HepG2 (cell line): Measurements from ENCODE around the gene ACSM3. TPM values are rescaled to one million over a fixed set of nuclear protein-coding genes. Genes with fewer than 3 reads are reported as not detected.

Experiments
- GFI1 ChIP-seq: sonication (generic); formaldehyde crosslinking; IDR thresholded peaks from 2 replicates; pipeline ENCODE4 v1.5.0; 2020; ENCODE audit warnings: missing genetic modification reagents, mild to moderate bottlenecking, borderline replicate concordance
- GTF3A ChIP-seq: sonication (generic); formaldehyde crosslinking; conservative IDR thresholded peaks from 2 replicates; pipeline ENCODE4 v1.4.0; 2020; ENCODE audit warnings: mild to moderate bottlenecking, missing genetic modification reagents
- HNF1B ChIP-seq: sonication (generic); formaldehyde crosslinking; IDR thresholded peaks from 2 replicates; pipeline ENCODE4 v1.5.1; 2020; ENCODE audit warnings: mild to moderate bottlenecking, moderate library complexity, missing genetic modification reagents
- HOXA9 ChIP-seq: sonication (generic); formaldehyde crosslinking; IDR thresholded peaks from 2 replicates; pipeline ENCODE4 v1.8.1; 2022; ENCODE audit warnings: missing genetic modification reagents, mild to moderate bottlenecking, moderate library complexity, borderline replicate concordance
- IRF9 ChIP-seq: sonication (generic); formaldehyde crosslinking; IDR thresholded peaks from 2 replicates; pipeline ENCODE4 v1.8.0; 2022; ENCODE audit warnings: missing genetic modification reagents, mild to moderate bottlenecking, borderline replicate concordance
- KDM4B ChIP-seq: sonication (generic); formaldehyde crosslinking; IDR thresholded peaks from 2 replicates; pipeline ENCODE4 v1.4.0; 2020; ENCODE audit warnings: missing genetic modification reagents
- KDM5A ChIP-seq: fragments of 200-600 bp; sonication (generic); IDR thresholded peaks from 2 replicates; pipeline ENCODE4 v1.7.0; 2018; ENCODE audit warnings: antibody characterized with exemption, mild to moderate bottlenecking, low read length, borderline replicate concordance
- SNAI1 ChIP-seq: sonication (generic); formaldehyde crosslinking; IDR thresholded peaks from 2 replicates; pipeline ENCODE4 v1.5.0; 2020; ENCODE audit warnings: mild to moderate bottlenecking, missing genetic modification reagents, borderline replicate concordance
- THAP9 ChIP-seq: sonication (generic); formaldehyde crosslinking; IDR thresholded peaks from 2 replicates; pipeline ENCODE4; 2020; ENCODE audit warnings: missing genetic modification reagents, mild to moderate bottlenecking, borderline replicate concordance
- ZBTB14 ChIP-seq: sonication (generic); formaldehyde crosslinking; IDR thresholded peaks from 2 replicates; pipeline ENCODE4 v1.4.0; 2020; ENCODE audit warnings: missing genetic modification reagents
- ZFX ChIP-seq: sonication (generic); formaldehyde crosslinking; IDR thresholded peaks from 2 replicates; pipeline ENCODE4 v1.4.0; 2020; ENCODE audit warnings: mild to moderate bottlenecking, low read depth, missing genetic modification reagents, moderate library complexity
- ZFY ChIP-seq: sonication (generic); formaldehyde crosslinking; IDR thresholded peaks from 2 replicates; pipeline ENCODE4 v1.4.0; 2020; ENCODE audit warnings: missing genetic modification reagents
- ZNF350 ChIP-seq: sonication (generic); formaldehyde crosslinking; IDR thresholded peaks from 2 replicates; pipeline ENCODE4 v1.4.0; 2020; ENCODE audit warnings: mild to moderate bottlenecking, low read depth, missing genetic modification reagents, borderline replicate concordance
- ZNF572 ChIP-seq: sonication (generic); formaldehyde crosslinking; IDR thresholded peaks from 2 replicates; pipeline ENCODE4 v1.5.1; 2020; ENCODE audit warnings: mild to moderate bottlenecking, missing genetic modification reagents
- ZNF672 ChIP-seq: sonication (generic); formaldehyde crosslinking; IDR thresholded peaks from 2 replicates; pipeline ENCODE4 v1.8.1; 2022; ENCODE audit warnings: missing genetic modification reagents
- ZNF724P ChIP-seq: sonication (generic); formaldehyde crosslinking; IDR thresholded peaks from 2 replicates; pipeline ENCODE4 v1.8.0; 2022; ENCODE audit warnings: missing genetic modification reagents, borderline replicate concordance
- polyA plus RNA-seq, 8 experiments: library from polyadenylated mRNA; depleted of rRNA in 3 of 8; stranded (reverse) in 7 of 8; unstranded in 1 of 8; fragments of >200 nt; fragmentation: Illumina TruSeq in 4 of 8; extraction: Trizol in 4 of 8; gene quantifications; 2 replicates each; pipeline versions ENCODE4 v1.2.1 to v1.2.3, GENCODE V29; 2011 to 2016; ENCODE audit warnings: low read depth in 4 of 8, missing spikeins in 1 of 8, mixed read lengths in 1 of 8; ENCODE audit not compliant: insufficient read depth in 1 of 8
- total RNA-seq, 5 experiments: library from RNA; depleted of rRNA; stranded (reverse); fragments of >200 nt; fragmentation: Illumina TruSeq; extraction: Trizol; gene quantifications; 2 replicates each; pipeline ENCODE4 v1.2.3, GENCODE V29; 2016; ENCODE audit warnings: low read depth in 1 of 5

The ACSM3 gene
- total and polyA plus RNA-seq, 2 of the 13 experiments (the other 11 are each of a cell fraction or from before 2014, with no cell fraction given) = 74.0 to 108 TPM

- peak; percentile 76; the same call in 1 of the 2 replicates for TF ChIP-seq THAP9 (CRISPR knock-in tag)
- peak; percentile 82; the same call in 1 of the 2 replicates for TF ChIP-seq KDM4B (CRISPR knock-in tag)
- peak; percentile 72 for TF ChIP-seq HNF1B
- peak; percentile 58; the same call in 1 of the 2 replicates for TF ChIP-seq SNAI1 (CRISPR knock-in tag)
- peak; percentile 99 for TF ChIP-seq KDM5A
- 0 out of 2 replicates have a peak, but pooled peaks have one; percentile 41 for TF ChIP-seq GTF3A (CRISPR knock-in tag)
- peak; percentile 94; the same call in 1 of the 2 replicates for TF ChIP-seq IRF9 (CRISPR knock-in tag)
- TF ChIP-seq ZFY (CRISPR knock-in tag) = peak; percentile 96
- TF ChIP-seq ZNF724P = peak; percentile 98
- no peak for TF ChIP-seq GFI1
- TF ChIP-seq ZNF672 (CRISPR knock-in tag) = no peak
- 0 out of 2 replicates have a peak, but pooled peaks have one; percentile 13 for TF ChIP-seq ZBTB14 (CRISPR knock-in tag)
- peak; percentile 98 for TF ChIP-seq ZFX (CRISPR knock-in tag)
- TF ChIP-seq ZNF572 (CRISPR knock-in tag) = peak; percentile 89; the same call in 1 of the 2 replicates
- peak; percentile 63; the same call in 1 of the 2 replicates for TF ChIP-seq ZNF350 (CRISPR knock-in tag)
- TF ChIP-seq HOXA9 (CRISPR knock-in tag) = no peak
These were observed 22.1 kb upstream of the ACSM3 start, which contains the start of gene THUMPD1 (continued) for GRCh38 chr16:20741554-20742285.
